Measurements from ENCODE around the gene HOXD4.

Gene HOXD4

GRCh38 chr2:176172895-176173566 lies 21.7 kb downstream of the HOXD4 start:
- no peak for DNase-seq

DNA sequence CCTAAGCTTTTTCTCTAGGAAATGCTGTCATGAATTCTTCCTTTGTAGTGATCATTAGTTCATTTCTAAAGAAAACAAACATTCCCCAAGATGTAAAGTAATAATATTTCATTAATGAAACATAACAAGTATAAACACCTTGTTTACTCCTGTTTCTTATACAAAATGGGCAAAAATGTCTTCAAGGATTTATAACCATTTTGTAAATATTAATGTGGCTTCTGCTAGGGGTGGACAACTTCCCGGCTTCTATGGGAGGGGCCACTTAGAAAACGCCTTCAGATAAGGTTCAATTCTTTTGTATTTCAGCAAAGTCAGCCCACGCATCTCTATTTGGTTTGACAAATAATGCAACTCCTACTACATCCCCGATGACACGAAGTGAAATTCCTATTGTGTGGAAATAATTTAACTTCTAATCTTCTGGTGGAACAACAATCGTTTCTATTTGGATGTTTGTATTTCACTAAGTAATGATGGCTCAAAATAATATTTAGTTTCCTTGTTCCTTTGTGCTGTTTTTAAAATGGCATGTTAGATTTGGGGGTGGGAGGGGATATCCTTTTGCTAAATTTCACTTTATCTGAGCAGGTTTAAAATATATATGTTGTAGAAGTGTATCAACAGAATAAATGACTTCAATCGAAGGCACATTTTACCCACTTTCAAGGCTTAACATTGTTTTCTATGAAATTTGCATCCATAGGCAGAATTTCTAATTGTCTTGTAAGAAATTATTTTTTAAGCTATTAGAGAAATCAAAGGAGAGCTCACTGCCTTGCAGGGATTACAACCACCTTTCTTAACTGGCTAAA lies 22.4 kb downstream of the HOXD4 start:
- no peak for DNase-seq

GRCh38 chr2:176174382-176174823 lies 23.1 kb downstream of the HOXD4 start:
- no peak for DNase-seq

GRCh38 chr2:176174824-176175708 lies 23.7 kb downstream of the HOXD4 start:
- peak; percentile 46 for DNase-seq

DNA sequence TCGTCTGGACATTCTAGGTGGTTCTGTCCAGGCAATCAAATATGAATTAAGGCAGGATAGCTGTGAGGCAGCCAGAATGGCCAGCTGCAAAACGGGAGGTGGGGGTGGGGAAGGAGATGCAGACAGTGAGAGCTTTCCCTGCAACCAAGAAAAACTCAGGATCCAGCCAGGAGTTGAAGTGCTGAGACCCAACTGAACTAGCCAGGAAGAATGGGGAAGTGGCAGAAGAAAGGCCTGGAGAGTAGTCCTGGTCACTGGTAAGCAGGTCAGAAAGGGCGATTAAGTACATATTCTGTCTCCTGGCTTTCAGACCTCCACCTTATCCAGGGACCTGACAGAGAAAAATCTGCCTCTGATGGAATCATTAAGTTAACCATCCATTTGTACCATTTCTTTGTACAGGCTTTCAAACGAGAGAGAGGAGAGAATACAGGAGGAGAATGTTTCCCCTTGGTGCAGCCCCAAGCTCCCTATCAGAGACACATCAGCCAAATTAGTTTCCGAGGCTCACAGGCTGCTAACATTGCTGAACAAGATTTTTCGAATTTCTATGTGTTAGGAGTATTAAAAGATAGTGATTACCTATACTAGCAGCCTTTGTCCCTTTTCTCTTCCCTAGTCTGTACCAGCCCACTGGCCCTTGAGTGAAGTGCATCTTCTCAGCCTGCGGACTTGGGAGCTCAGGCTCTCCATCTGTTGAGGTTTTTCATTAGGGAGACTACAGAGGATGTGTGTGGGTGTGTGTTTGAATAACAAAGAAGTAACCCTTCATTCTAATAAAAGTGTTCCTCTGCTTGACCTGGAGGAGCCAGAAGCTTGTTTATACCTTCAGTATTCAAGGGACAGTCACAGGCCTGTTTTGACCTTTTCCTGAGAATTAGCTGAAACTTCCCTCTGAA lies 24.6 kb downstream of the HOXD4 start:
- DNase-seq = no peak

DNA sequence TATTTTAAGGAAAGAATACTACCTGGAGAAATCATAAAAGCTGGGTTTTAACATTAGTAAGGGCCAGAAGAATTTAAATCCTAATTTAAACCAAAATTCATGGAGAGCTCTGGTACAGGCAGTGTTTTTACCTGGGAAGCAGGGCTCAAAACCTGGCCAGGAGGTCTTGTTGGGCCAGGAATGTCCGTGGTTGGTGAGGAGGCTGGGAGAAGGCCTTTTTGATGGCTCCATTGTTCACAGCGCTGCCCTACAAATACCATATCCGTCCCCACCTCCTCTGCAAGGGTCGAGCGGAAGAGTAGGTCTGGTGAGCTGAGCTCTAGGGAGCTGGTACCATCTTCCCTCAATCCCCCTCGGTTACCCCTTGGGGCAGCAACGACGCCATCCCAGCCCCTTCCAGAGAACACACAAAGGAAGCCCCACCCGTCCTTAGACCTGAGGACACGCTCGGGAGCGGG lies 26.3 kb downstream of the HOXD4 start:
- no peak for DNase-seq

GRCh38 chr2:176178038-176178756 lies 26.8 kb downstream of the HOXD4 start:
- peak; percentile 29 for DNase-seq

GRCh38 chr2:176178757-176179295 lies 27.5 kb downstream of the HOXD4 start:
- DNase-seq = no peak

DNA sequence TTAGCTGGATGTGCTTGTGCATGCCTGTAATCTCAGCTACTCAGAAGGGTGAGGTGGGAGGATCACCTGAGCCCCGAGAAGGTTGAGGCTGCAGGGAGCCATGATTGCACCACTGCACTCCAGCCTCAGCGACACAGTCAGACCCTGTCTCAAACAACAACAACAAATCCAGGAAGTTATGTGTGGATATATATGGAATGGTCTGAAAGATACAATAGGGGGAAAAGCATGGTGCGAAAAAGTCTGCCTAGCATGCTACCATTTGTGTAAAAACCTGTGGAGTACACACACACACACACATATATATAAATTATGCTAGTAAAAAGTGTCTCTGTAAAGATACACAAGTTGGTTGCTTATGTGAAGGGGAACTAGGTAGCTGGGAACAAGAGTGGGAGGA lies 30.2 kb downstream of the HOXD4 start:
- DNase-seq = no peak

DNA sequence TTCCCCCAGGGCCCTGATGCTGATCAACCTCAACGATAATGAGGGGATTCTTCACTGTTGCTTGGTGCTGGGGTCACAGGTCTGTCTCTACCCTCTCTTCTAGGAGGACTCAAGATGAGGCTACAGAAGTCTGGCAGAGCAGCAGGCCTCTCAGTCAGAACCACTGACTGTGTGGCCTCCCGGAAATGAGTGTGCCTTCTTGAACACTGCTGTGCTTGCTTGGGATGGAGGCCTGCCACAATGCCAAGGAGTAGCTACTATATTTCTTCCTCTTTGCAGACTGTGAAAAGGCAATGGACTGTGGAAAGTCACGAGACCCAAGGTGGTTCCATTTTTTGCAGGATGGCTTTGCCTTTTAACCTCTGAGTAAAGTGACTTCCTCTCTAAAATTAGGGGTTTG lies 31.3 kb downstream of the HOXD4 start:
- no peak for DNase-seq

DNA sequence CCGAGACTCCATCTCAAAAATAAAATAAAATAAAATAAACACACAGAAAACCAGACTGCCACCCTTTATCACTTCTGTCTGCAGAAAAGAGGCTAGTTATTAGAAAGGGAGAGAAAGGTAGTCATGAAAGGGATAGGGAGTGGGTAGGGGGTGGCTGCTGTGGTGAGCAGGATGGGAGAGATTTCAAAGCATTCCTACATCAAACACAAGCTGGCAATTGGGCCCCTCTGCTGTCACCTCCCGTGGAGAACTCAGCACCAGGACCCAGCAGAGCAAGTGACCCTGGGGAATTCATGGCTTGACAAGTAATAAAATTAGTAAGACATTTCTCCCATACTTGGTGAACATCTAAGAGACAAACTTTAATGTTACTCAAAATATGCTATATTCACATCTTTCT lies 33.4 kb downstream of the HOXD4 start:
- DNase-seq = no peak

DNA sequence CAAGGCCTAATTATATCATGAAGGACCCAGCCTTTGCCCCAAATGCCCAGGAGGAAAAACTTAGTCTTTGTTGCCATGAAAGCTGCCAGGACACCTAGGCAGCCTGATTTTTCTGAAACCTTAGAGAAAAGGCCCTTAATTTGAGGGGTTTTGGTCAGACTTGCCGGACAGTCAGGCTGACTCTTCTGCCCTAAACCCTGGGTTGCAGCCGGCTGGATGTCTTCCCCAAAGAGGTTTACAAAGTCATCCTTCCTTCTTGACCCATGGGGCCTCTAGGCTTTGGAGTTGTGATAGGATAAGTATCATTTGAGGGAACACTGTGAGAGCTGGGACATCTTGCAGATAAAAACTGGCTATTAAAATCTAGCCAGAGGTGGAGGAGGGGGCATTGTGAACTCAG lies 34.7 kb downstream of the HOXD4 start:
- DNase-seq = no peak

DNA sequence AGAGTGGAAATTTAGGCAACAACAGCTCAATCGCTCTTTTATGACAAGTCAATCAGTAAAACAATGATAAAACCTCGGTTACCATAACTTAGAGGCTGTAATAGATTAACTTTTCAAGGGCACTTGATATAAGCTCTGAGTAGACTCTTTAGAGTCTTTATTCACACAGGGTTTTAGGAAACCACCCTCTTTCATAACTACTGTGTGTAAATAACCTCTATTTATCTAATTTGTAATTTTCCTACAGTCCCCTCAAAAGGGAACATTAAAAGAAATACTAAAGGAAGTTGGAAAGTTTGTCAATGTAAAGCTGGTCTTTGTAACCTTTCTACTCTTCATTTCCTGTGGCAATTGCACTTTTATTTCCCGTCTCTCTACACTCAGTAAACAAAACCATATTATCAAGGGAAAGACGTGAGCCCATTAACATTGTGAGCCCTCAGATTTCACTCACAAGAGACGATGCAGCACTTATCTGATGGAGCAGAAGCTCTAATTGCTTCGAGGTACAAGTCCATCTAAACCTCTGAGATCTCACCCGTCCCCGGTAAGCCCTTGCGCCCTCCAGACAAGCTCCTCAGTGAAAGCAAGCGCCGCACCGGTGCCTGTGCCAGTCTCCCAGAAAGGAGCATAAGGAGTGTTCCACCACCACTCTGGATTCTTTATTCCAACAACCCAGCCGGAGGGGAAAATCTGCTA lies 36.0 kb downstream of the HOXD4 start:
- DNase-seq = no peak

- DNase-seq = peak; percentile 25
These were observed 36.8 kb downstream of the HOXD4 start, which contains the start of gene HOXD1 for GRCh38 chr2:176187899-176188773. Gene HOXD1 (plus strand): TSS chr2:176188668. CDS start chr2:176188802, 134 bp downstream.

- DNase-seq = peak; percentile 17
These were observed 37.7 kb downstream of the HOXD4 start for GRCh38 chr2:176188774-176189680.

GRCh38 chr2:176189681-176190641 lies 38.6 kb downstream of the HOXD4 start:
- DNase-seq = no peak

GRCh38 chr2:176192351-176192750 lies 41.0 kb downstream of the HOXD4 start:
- no peak for DNase-seq
